ENCODE results near the gene PPP2R2C. TPM values are rescaled to one million over a fixed set of nuclear protein-coding genes. Genes with fewer than 3 reads are reported as not detected.

Gene PPP2R2C
- total RNA-seq, 2 experiments from 2014 or later, result not detected

DNA sequence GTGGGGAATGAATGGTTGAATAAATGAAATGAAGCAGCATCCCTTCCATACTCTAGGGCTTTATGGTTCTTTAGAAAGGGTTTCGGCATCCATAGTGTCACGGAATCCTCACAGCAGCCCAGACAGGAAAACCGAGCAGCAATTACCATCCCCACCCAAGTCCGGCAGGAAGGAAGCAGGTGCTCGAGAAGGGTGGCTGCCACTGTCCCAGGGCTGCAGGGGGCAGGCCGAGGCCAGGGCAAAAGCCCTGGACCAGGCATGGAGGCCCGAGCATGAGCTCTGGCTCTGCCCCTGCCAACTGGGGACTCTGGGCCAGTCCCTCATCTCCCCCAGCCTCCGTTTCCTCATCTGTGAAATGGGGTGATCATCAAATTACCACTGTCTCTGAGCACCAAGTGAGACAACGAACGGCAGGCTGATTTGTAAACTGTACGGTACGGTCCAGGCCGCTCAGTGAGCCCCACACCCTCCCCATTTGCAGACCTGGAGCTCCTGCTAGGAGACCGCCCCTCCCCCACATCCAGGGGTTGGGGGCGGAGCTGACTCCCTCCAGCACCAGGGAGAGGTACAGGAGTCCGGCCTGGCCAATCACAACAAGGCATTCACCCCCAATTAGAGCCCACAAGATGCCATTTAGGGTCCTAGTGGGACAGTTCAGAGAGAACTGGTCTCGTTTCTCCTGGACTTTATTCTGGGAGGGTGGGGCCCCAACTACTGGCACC is 102.3 kb downstream of the PPP2R2C start:
- ChIA-PET CTCF (no interaction called here), POLR2A (no interaction called here)

DNA sequence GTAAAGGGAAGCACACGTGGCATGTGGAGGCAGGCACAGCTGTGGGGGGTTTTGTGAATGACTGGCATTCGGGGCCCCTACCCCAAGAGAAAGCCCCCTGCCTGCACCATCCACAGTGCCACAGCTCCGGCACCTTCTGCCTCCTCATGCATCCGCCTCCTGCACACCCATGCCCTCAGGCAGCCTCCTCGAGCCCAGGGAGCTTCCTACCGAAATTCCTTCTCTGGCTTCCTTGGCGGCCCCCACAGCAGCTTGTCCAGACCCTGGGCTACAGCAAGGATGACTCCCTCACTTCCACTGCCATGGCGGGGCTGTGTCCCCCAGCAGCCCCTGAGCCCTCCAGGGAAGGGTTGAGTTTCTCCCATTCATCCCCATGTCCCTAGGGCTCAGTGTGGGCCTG is 102.9 kb downstream of the PPP2R2C start:
- POLR2A ChIA-PET, result no interaction called here
- CTCF ChIA-PET, result no interaction called here

- ChIA-PET CTCF (no interaction called here), POLR2A (no interaction called here)
These were observed 103.4 kb downstream of the PPP2R2C start for GRCh38 chr4:6369035-6369434.

DNA sequence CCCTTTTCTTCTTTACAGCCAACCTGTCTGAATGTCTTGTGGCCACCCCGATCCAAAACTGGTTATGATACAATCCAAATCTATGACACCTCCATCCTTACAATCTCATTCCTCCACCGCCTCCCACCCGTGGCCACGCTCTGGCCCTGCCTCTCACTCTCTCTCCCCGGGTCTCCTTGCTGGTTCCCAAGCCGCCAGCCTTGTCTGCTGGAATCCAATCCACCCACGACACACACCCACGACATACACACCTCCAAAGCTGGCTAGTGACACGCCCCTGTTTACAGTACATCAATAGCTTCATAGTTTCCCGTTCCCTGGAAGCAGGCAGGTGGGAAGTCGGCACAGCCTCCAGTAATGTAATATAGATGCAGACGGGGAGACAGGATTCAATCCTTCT is 103.8 kb downstream of the PPP2R2C start:
- POLR2A ChIA-PET, result no interaction called here

DNA sequence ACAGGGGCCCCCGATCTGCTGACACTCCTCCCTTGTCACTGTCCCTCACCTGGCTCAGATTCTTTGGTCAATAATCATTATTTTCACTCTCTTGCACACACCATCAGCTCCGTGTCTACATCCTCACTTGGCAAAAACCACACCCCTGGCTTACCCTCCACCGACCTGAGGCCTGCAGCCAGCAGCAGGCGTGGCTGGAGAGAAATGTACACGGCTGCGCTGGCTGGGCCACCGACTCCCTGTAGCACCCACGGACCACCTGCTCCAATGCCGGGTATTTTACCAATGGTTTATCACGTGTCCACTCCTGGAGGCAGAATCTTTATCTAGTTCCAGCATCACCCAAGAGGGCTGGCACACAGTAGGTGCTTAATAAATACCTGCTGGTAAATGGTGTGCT is 104.3 kb downstream of the PPP2R2C start:
- CTCF ChIA-PET, result no interaction called here
- POLR2A ChIA-PET, result no interaction called here

More for the DNA sequence above, 103.8 kb downstream of the PPP2R2C start:
- CTCF ChIA-PET, result no interaction called here

DNA sequence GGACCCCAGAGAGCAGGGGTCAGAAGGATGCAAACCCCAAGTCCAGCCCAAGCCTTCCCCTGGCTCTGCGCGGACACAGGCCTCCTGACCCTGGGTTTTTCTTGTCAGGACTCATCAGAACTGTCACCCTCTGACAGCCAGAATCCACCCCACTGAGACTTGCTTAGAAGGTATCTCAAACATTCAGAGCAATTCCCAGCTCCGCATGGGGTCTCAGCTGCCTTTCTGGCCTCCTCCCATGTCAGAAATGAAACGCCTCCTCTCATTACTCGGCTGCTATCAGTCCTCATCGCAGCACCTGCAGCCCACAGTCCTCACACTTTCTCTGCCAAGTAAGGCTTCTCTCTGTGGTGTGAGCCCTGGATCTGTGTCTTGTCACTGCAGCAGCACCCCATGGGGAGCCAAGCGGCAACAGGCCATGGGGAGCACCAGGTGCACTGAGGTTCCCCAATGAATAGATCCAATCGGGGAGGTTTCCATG is 105.0 kb downstream of the PPP2R2C start:
- POLR2A ChIA-PET, result no interaction called here
- CTCF ChIA-PET, result no interaction called here

GRCh38 chr4:6366581-6366980 is 105.8 kb downstream of the PPP2R2C start:
- CTCF ChIA-PET, result no interaction called here

GRCh38 chr4:6365545-6366086 is 106.8 kb downstream of the PPP2R2C start:
- ChIA-PET CTCF (no interaction called here), POLR2A (no interaction called here)

More at GRCh38 chr4:6366581-6366980, 105.8 kb downstream of the PPP2R2C start:
- POLR2A ChIA-PET, result no interaction called here

DNA sequence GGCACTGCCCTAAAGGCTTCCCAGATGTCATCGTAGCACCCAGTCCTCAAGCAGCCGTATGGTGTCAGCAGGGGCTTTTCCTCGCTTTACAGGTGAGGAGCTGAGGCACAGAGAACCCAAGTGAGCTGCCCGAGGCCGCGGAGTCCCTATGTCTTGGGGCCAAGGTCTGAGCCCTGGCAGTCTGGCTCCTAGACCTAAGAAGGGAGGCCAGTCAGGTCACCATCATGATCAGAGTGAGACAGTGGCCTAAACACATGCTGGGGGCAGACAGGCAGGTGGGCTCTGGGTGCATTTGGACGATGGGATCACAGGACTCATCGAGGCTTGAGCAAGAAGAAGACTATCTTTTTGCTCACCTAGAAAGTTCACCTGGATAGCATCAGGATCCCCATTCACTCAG is 107.8 kb downstream of the PPP2R2C start:
- ChIA-PET POLR2A (no interaction called here), CTCF (no interaction called here)

DNA sequence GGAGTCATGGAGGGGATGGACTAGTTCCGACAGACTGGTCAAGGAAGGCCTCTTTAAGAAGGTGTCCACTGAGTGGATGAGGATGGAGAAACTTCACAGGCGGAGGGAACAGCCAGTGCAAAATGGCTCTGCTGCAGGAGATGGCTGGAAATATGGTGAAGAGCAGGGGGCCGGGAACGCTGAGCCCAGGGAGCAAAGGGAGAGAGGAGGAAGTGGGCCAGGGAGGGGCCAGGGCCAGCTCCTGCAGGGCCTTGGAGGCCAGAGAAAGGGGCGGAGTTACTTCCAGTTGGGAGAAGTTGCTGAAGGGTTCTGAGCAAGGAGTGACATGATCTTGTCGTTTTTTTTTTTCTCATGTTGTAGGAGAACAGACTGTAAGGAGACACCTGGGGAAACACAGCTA is 108.3 kb downstream of the PPP2R2C start:
- CTCF ChIA-PET, result no interaction called here
- POLR2A ChIA-PET, result no interaction called here

GRCh38 chr4:6362896-6363295 is 109.5 kb downstream of the PPP2R2C start:
- CTCF ChIA-PET, result no interaction called here

GRCh38 chr4:6362243-6362885 is 110.0 kb downstream of the PPP2R2C start:
- ChIA-PET POLR2A (no interaction called here), CTCF (no interaction called here)

More at GRCh38 chr4:6362896-6363295, 109.5 kb downstream of the PPP2R2C start:
- POLR2A ChIA-PET, result no interaction called here

DNA sequence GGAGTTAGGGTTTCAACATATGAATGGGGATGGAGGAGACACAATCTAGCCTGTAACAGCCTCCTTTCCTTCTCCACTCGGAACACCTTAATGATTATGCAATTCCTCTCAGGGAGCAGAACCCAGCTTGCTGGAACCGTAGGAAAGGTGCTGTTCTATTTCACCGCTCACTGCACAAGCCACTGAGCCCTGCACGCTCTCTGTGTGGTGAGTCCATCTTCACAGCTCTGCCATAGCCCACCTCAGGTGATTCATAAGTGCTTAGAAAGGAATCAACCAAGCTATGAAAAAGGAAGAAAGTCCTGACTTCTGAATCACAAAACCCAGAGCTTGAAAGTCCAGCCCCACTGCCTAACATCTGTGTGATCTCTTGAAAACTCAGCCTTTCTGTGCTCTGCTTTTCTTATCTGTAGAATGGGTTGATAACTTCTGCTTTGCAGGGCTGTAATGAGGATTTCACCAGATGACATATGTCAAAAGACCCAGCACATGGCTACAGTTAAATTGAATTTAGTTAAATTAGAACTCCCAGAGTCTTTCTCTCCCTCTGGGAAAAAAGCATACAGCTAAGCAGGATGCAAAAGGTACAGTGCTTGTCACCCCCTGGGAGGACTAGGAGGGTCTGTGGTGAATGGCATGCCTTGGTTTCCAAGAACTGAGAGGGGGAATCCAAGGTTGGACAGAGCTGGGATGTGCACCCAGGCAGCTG is 111.2 kb downstream of the PPP2R2C start:
- POLR2A ChIA-PET, result no interaction called here
- CTCF ChIA-PET, result interaction anchor here (0.6 kb wide), 1 partner anchor 816 kb away, joined by 3 read pairs; no protein-coding TSS in a partner anchor

DNA sequence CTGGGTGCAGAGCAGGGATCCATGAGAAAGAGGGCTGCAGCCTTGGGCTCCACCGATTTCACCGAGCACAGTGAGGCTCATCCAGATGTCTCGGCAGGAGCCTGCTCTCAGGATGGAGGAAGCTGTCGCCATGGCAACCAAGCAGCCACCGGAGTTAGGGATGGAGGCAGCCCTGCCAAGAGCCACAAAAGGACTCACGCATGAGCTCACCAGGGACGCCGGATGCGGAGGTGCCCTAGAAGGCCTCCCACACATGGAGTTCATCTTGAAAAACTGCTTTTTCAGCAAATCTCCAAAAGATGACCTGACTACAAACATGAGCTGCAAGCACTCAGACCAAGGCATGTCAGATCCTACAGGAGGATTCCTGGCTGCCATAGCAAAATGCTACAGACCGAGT is 112.0 kb downstream of the PPP2R2C start:
- ChIA-PET POLR2A (no interaction called here), CTCF (no interaction called here)

GRCh38 chr4:6359536-6360308 is 112.7 kb downstream of the PPP2R2C start:
- ChIA-PET POLR2A (no interaction called here), CTCF (interaction anchor here (0.8 kb wide), 1 partner anchor 13 kb away, joined by 3 read pairs; no protein-coding TSS in a partner anchor)

GRCh38 chr4:6357476-6357875 is 114.9 kb downstream of the PPP2R2C start:
- CTCF ChIA-PET, result interaction anchor here (1.3 kb wide), 1 partner anchor 25 kb away, joined by 3 read pairs; no protein-coding TSS in a partner anchor

GRCh38 chr4:6356076-6356560 is 116.3 kb downstream of the PPP2R2C start:
- ChIA-PET POLR2A (no interaction called here), CTCF (no interaction called here)

More at GRCh38 chr4:6357476-6357875, 114.9 kb downstream of the PPP2R2C start:
- POLR2A ChIA-PET, result no interaction called here

DNA sequence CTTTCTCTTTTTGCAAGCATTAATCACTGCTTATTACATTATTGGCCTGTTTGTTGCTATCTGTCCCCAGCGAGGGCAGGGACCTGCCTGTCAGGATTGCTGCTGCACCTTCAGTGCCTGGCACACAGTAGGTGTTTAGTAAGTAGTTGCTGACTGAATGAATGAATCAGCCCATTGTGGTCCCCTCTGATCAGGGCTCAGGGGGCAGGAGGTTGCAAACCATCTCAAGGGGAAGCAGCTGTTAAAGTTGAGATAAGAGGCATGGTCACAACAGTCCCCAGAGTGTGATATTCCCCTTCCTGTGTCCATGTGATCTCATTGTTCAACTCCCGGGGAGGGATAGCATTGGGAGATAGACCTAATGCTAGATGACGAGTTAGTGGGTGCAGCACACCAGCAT is 117.4 kb downstream of the PPP2R2C start:
- POLR2A ChIA-PET, result no interaction called here
- CTCF ChIA-PET, result no interaction called here

- CTCF ChIA-PET, result no interaction called here
- POLR2A ChIA-PET, result no interaction called here
These were observed 117.8 kb downstream of the PPP2R2C start for GRCh38 chr4:6354626-6355025.

DNA sequence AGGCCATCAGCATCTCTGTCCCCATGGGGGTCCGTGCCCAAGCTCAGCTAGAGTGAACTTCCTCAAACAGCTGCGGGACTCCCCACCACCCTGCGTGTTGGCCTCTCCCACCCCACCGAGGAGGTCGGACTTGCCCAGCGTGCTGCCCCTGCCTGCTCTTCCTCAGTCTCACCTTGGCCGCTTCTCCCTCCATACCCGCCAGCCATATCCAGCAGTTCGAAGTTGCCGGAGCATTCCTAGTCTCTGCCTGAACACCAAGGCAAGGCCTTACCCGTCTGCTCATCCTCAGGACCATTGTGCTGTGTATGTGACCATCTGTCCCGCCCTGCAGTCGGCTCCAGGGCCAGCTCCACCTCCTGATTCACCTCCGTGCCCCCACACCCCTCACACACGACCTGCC is 118.3 kb downstream of the PPP2R2C start:
- ChIA-PET POLR2A (no interaction called here), CTCF (no interaction called here)
